Adrenal gland (tissue), 12 donors: ENCODE data around the gene KCTD5. TPM values are rescaled to one million over a fixed set of nuclear protein-coding genes. Genes with fewer than 3 reads are reported as not detected.
A peak's percentile ranks its signal among the peaks of the same experiment; 100 is the strongest.

Experiments
- DNase-seq, 7 donors: peaks; one replicate each; pipeline ENCODE4 v3.0.0-alpha.2; 2019 to 2020
- H3K27ac ChIP-seq, 5 donors: fragments of 200-600 bp; sonication (generic) in 4 of 5; 1 replicate in 3 of 5; 2 replicates in 2 of 5; pipeline versions ENCODE4 v1.5.1 to v1.8.0; 2016 to 2020; ENCODE audit warnings: mild to moderate bottlenecking in 1 of 5
- H3K27me3 ChIP-seq: fragments of 200-600 bp; 2 replicates; pipeline ENCODE4 v1.8.0; 2021
- H3K36me3 ChIP-seq, 2 donors: fragments of 200-600 bp; replicated peaks in 1 of 2; 1 replicate in 1 of 2; 2 replicates in 1 of 2; pipeline versions ENCODE4 v1.5.1 to v1.8.0; 2018 to 2022
- H3K4me1 ChIP-seq, 2 donors: fragments of 200-600 bp; replicated peaks in 1 of 2; 1 replicate in 1 of 2; 2 replicates in 1 of 2; pipeline versions ENCODE4 v1.5.1 to v1.8.0; 2018 to 2021
- H3K4me3 ChIP-seq, 4 donors: fragments of 200-600 bp; sonication (generic) in 3 of 4; one replicate each; pipeline ENCODE4 v1.5.1; 2016 to 2018
- H3K9me3 ChIP-seq, 3 donors: fragments of 200-600 bp; sonication (generic) in 1 of 3; replicated peaks in 1 of 3; 1 replicate in 2 of 3; 2 replicates in 1 of 3; pipeline versions ENCODE4 v1.5.1 to v1.8.0; 2016 to 2021
- CTCF ChIP-seq, 6 experiments: fragments of 450-650 bp in 4 of 6; fragments of 200-600 bp in 2 of 6; sonication (generic) in 1 of 6; IDR thresholded peaks; 1 replicate in 5 of 6; 2 replicates in 1 of 6; pipeline versions ENCODE4 v1.5.1 to v1.8.0; 2016 to 2021; ENCODE audit warnings: antibody characterized with exemption in 6 of 6, mild to moderate bottlenecking in 2 of 6, moderate library complexity in 1 of 6
- POLR2A ChIP-seq, 2 donors: fragments of 450-650 bp; IDR thresholded peaks; one replicate each; pipeline ENCODE4 v1.6.1; 2017; ENCODE audit warnings: antibody characterized with exemption in 2 of 2, mild to moderate bottlenecking in 2 of 2, moderate library complexity in 1 of 2
- WGBS, 4 donors: extraction: QIAGEN DNeasy Blood & Tissue Kit in 2 of 4; methylation state at CpG; one replicate each; pipeline versions ENCODE4 v1.1.5 to v1.1.7; 2013 to 2017; 5-methylcytosine and 5-hydroxymethylcytosine counted together
- intact Hi-C, 2 donors: fragments of 100-400 bp; cut with DNase I; formaldehyde crosslinking; loops; one replicate each; pipeline versions ENCODE4 v1.14.1 to v1.15.0; 2022 to 2023
- polyA plus RNA-seq, 3 donors: library from polyadenylated mRNA; stranded (reverse); fragments of 200-250 nt in 2 of 3; fragments of 350-450 nt in 1 of 3; fragmentation: Illumina TruSeq in 1 of 3; extraction: RNeasy Lipid Tissue Mini Kit (QIAGEN cat#74804) in 1 of 3; gene quantifications; one replicate each; pipeline ENCODE4 v1.2.3, GENCODE V29; 2013 to 2014
- total RNA-seq, 9 donors: library from RNA; depleted of rRNA in 4 of 9; stranded (reverse); fragments of >200 nt in 4 of 9; fragments of 120-200 nt in 1 of 9; fragmentation: NEBNext Ultra II Directional in 1 of 9; extraction: Animal tissue kit (Norgen Biotek cat#: 25700) in 1 of 9; gene quantifications; one replicate each; pipeline versions ENCODE4 v1.1.0 to v1.2.4, GENCODE V29; 2013 to 2023
- donor health status: healthy with polysubstance abuse.
- donor health status: Bipolar disorder and iron deficiency.
- donor health status: DM: yes; HTN: yes; CAD: no.
- donor health status: DM: no; HTN: no; CAD: no.
- donor health status: DM: no; HTN: no; CAD: no.
- donor health status: DM: yes; HTN: yes; CAD: no.

Gene KCTD5
- total and polyA plus RNA-seq, 12 donors = 11.0 to 81.5 (median 18.7) TPM

GRCh38 chr16:2702438-2702825 lies 20.1 kb downstream of the KCTD5 start:
- intact Hi-C loops = no loop called here
- Histone ChIP-seq H3K9me3 (no peaks in the 10 kb centered on the region), H3K36me3 (peaks cover 0 to 83% of the 10 kb centered on the region in 2 donors), H3K4me3 (no peak overlapping the region), H3K27ac (no peak overlapping the region), H3K4me1 (peaks cover 0 to 5% of the 10 kb centered on the region in 2 donors), H3K27me3 (no peaks in the 10 kb centered on the region)
- DNase-seq = no peak
- 94 to 100% (median 97%) methylated on average over 8 to 13 of the region's 13 CpGs for WGBS, 4 donors
- TF ChIP-seq POLR2A (IDR thresholded peaks at IDR 0.05) (no peak), CTCF (IDR thresholded peaks at IDR 0.05) (no peak)

GRCh38 chr16:2702871-2703745 lies 20.8 kb downstream of the KCTD5 start:
- DNase-seq = peak in 4 of 7 donors; percentile 47 to 62 (median 51)
- peaks cover 0 to 5% of the 10 kb centered on the region in 2 donors for H3K4me1 ChIP-seq
- TF ChIP-seq POLR2A (IDR thresholded peaks at IDR 0.05) = no peak
- no peak for TF ChIP-seq CTCF (IDR thresholded peaks at IDR 0.05)
- H3K27me3 ChIP-seq = no peaks in the 10 kb centered on the region
- H3K36me3 ChIP-seq = peaks cover 0 to 83% of the 10 kb centered on the region in 2 donors
- no peak overlapping the region for H3K4me3 ChIP-seq
- no peaks in the 10 kb centered on the region for H3K9me3 ChIP-seq
- 67 to 83% (median 71%) methylated on average over 13 to 28 of the region's 28 CpGs; no CpG with 5 or more reads in 1 of the 4 donors for WGBS, 4 donors
- intact Hi-C loops = no loop called here
- no peak overlapping the region for H3K27ac ChIP-seq

GRCh38 chr16:2704166-2704982 lies 22.1 kb downstream of the KCTD5 start:
- 92 to 96% (median 92%) methylated on average over 12 to 33 of the region's 33 CpGs for WGBS, 4 donors
- no peak for DNase-seq
- TF ChIP-seq POLR2A (IDR thresholded peaks at IDR 0.05) = no peak
- TF ChIP-seq CTCF (IDR thresholded peaks at IDR 0.05) = no peak
- H3K4me1 ChIP-seq = no peaks in the 10 kb centered on the region
- H3K27ac ChIP-seq = no peak overlapping the region
- no peak overlapping the region for H3K4me3 ChIP-seq
- H3K9me3 ChIP-seq = no peaks in the 10 kb centered on the region
- H3K27me3 ChIP-seq = no peaks in the 10 kb centered on the region
- intact Hi-C loops = no loop called here
- peaks cover 0 to 79% of the 10 kb centered on the region in 2 donors for H3K36me3 ChIP-seq

GRCh38 chr16:2704983-2705275 lies 22.6 kb downstream of the KCTD5 start:
- intact Hi-C loops = no loop called here
- no peaks in the 10 kb centered on the region for H3K9me3 ChIP-seq
- TF ChIP-seq CTCF (IDR thresholded peaks at IDR 0.05) (no peak), POLR2A (IDR thresholded peaks at IDR 0.05) (no peak)
- H3K36me3 ChIP-seq = peaks cover 0 to 74% of the 10 kb centered on the region in 2 donors
- no peak overlapping the region for H3K27ac ChIP-seq
- WGBS, 4 donors = 92% methylated on average over 14 of the region's 14 CpGs; no CpG with 5 or more reads in 2 of the 4 donors
- H3K4me3 ChIP-seq = no peak overlapping the region
- H3K4me1 ChIP-seq = no peaks in the 10 kb centered on the region
- no peaks in the 10 kb centered on the region for H3K27me3 ChIP-seq
- no peak for DNase-seq
